NCI-H524 (cell line): ENCODE measurements around the gene ITGA8.
"Not testable (repeated sequence)": the region's sequence is repeated elsewhere in the genome, so short reads cannot be mapped to it uniquely, and the experiment has no call there.

Experiments used
- DNase-seq, 2 experiments: peaks; one replicate each; lab custom pipeline; 2025; lab: John Stamatoyannopoulos, UW

ITGA8 gene

DNA sequence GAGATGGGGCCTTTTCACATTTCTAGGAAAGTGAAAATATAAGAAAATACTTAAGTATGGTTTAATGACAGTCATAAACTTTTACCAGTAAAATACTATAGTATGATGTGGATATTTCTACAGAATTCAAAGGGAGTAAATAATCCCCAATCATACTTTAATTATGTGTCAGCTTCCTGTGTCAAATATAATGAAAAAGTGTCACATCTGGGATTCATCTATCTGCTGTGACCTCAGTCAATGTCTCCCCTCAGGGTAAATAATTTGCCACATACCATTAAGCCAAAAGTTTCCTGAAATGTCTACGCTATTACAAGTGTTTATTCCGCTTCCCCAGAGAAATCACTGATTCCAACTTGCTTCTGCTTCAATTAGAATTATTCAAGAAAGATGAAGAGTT is 110.5 kb downstream of the ITGA8 start:
- DNase-seq = no peak

- DNase-seq = no peak
Observed at GRCh38 chr10:15606377-15606776, 113.3 kb downstream of the ITGA8 start.

GRCh38 chr10:15605740-15606369 is 113.9 kb downstream of the ITGA8 start:
- no peak for DNase-seq

DNA sequence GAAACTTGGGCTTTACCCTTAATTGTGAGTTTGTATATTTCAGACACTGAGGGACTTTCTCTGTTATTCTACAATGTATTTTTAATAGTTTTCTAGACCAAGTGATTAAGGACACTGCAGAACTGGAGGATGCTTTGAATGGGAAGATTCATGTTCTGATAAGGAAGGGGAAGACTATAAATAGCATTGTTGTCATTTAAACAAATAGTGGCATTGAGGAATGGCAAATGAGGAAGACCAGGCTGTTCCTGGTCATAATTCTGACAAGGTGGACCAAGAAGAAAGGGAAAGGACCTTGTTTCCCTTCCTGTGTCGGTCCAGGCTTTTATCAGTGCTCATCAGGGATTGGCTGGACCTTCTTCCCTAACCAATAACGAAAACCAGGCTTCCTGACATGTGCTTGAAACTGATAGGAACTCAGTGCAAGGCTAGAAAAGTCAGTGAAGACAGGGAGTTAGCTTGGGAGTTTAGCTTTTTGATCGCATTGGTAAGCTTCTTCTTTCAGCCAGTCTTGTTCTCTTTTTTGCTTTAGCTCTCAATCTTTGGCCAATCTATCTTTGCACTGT is 116.2 kb downstream of the ITGA8 start:
- no peak for DNase-seq

DNA sequence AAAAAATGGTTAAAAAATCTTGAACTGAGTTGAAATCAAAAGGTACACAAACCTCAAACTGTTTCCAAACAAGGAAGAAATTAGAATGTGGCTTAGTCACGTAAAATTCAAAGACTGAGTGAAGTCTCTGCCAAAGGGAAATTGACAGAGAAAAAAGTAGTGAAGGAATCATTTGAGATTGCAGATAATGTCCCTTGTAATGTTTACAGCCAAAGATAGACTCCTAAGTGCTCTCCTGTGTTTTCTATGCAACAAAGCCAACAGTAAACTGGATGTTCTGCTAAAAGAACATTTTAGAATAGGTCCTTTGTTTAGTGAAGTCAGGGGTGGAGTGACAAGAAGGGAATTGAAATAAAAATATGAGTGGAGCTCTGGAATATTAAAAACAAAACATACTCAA is 117.9 kb downstream of the ITGA8 start:
- DNase-seq = no peak

- no peak for DNase-seq
Observed at GRCh38 chr10:15595260-15595659, 124.5 kb downstream of the ITGA8 start.

GRCh38 chr10:15591937-15592336 is 127.8 kb downstream of the ITGA8 start:
- no peak for DNase-seq

DNA sequence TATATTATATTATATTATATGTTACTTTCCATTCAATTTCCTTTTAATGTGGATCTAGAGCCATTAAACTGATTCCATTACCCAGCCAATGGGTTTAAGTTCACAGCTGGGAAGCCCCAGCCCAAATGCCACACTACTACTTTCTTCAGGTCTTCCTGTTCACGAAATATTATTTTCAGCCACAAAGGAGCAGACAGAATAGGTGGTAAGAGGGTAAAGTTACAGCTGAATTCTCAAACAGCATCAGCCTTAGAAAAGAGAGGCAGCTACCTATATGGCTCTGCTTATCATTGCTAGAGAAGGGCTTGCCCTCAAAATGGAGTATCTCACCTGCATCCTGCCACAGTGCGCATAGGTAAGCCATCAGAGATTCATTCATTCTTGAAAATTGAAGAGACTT is 128.3 kb downstream of the ITGA8 start:
- DNase-seq = no peak

DNA sequence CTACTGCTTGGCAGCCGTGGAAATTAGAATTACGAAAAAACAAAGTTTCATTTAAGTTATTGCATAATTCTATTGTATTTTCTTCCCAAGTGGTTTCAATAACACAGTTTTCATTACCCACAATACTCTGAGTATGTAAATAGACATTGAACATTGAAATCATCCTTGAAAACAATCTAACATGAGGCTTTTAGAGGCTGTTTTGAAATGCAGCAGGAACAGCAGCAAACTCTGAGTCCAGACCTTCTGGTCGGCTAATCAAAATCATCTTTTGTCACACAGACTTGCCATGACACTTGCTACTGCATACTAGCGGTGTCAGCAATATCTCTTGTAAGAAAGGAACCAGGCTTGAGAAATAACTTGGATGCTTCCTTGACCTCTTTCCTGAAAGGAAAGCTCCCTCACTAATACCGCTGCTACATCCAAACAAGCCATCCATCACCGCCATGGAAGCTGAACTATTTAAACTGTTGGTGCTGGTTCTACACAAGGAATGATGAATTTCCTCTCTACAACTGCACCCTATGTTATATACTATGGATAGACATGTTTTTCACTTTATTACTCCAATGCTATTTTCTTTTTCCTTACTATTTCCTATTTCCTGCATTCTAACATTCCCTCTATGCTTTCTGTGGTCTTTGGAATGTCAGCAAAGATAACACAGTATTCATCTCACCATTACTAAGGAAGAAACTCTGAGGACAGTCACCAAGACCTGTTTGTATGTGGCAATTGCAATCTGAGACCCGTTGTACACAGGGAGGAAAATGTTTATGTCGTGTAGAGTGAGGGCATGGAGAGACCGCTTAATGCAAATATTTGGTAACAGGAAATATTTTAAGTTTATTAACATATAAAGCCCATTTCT is 130.8 kb downstream of the ITGA8 start:
- no peak for DNase-seq

DNA sequence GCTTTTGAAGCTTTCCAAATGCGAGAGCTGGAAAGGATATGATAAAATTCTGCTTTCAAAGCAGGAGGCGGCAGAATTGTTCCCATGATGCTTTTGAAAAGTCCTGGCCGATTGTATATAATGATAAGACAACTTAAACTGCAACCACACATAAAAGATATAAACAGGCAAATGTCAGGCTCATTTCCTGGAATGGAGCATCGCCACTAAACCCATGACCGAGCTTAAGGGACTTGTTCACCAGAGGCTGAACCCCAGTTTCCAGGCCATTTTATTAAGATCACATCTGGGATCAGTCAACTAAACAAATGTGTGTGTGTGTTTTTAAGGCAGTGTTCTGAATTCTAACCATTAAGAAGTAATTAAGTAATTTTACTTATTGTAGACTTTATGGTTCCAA is 131.6 kb downstream of the ITGA8 start:
- no peak for DNase-seq

GRCh38 chr10:15587271-15587670 is 132.5 kb downstream of the ITGA8 start:
- no peak for DNase-seq

DNA sequence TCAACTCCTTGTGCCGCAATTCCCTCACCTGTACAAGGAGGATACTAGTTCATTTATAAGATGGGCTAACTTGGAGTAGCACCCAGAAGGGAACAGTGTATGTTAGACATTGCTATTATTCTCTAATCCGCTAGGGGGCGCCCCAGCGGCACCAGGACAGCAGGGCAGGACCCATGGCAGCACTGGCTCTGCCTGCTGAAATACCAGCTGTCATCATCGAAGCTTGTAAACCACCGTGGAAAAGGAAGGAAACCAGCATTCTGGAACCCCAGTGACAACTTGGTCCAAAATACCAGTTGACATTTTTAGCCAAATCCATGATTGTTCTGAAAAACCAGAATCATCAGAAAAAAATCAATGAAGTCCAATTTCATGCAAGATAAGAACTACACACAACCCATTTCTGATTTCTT is 134.4 kb downstream of the ITGA8 start:
- peak; percentile 29 to 64 for DNase-seq

- not testable (repeated sequence) for DNase-seq
Observed at GRCh38 chr10:15582972-15583371, 136.8 kb downstream of the ITGA8 start.

DNA sequence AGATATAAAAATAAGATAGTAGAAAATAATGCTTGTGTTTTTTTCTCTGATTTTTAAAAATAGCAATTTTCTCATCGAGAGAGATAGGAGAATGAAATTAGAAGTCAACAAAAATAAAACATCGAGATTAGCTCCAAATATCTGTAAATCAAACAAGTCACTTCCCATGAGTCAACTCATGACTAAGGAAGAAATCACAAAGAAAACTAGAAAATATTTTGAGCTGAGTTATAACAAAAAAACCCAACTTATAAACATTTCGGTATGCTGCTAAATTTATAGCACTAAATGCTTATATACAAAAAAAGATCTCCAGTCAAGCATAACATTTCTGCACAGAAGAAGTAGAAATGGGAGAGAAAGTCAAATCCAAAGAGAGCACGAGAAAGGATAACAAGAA is 140.1 kb downstream of the ITGA8 start:
- DNase-seq = no peak

DNA sequence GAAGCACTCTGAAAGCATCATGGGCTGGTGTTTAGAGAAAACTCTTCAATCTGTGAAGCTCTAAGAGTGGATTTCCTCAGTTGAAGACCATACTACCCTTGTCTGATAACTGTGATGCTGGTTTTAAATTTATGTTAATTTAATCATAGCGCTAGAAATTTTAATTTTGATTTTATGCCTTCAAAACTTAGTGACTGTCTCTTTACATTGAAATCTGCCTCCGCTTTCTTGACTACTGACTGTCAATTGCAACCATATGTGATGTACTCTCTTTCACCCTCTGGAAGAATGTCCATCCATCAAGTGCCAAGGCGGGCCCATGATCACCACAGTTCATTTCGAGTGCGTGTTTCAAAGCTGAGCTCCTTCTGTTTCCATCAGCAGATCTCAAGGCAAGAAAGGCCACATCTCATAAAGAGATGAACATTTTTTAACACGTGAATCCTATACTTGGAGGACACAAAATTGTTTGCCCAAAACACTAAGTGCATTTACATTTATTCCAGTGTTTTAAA is 147.1 kb downstream of the ITGA8 start:
- DNase-seq = no peak

- peak in 1 of 2 experiments; percentile 0 for DNase-seq
Observed at GRCh38 chr10:15571575-15571974, 148.1 kb downstream of the ITGA8 start.

- DNase-seq = no peak
Observed at GRCh38 chr10:15570738-15571339, 148.9 kb downstream of the ITGA8 start.

GRCh38 chr10:15567952-15568351 is 151.8 kb downstream of the ITGA8 start:
- no peak for DNase-seq

DNA sequence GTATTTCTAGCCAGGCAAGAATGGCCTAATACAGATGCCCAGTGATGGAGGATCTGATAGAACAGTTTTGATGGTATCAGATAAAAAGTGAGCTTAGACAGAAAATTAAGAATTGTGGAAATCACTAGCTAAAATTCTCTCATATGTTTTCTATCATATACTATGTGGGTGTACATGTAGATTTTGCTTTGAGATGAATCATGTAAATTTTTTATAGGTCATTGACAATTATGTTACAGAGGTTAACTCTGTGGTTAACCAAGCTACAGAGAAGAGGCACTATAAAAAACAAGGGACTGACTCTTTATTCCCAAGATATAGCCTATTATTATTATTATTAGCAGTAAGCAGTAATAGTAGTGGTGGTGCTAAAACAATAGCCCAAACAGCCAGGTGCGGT is 156.5 kb downstream of the ITGA8 start:
- no peak for DNase-seq

GRCh38 chr10:15562578-15562977 is 157.1 kb downstream of the ITGA8 start:
- DNase-seq = no peak

DNA sequence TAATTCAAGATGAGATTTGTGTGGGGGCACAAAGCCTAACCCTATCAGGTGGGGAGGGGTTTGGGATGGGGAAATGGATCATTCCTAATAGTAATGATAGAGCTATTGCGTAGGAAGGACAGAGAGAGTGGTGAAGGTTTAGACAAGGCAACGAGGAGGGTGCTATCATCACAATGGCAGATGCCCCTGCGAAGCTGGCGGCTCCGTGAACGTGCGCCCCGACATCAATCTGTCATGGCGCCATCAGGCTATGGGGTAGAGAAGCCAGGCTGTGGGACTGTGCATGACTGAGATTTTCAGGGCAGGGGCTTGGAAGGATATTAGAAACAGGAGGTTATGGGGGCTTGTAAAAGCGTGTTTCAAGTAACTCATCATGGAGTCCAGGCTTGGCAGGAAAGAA is 157.6 kb downstream of the ITGA8 start:
- DNase-seq = no peak

DNA sequence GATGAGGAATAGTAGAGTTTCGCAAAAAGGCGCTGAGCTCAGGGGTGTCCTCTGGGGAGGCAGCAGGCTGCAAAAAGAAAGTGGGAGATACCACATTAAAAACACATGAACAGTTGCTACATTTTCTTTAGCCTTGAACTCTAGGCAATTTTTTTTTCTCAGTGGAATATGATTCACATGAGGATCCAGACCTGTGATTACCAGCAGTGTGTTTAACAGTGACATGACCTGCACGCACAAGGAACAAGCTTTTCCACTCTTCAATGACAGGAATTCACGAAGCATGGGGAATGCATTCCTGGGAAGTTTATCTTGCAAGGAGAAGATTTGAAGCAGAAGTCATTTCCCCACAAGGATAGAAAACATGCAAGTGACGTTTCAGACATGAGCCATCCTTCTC is 161.6 kb downstream of the ITGA8 start:
- no peak for DNase-seq

- not testable (repeated sequence) for DNase-seq
Observed at GRCh38 chr10:15557168-15557567, 162.6 kb downstream of the ITGA8 start.
